ENCODE results near the gene NPIPA5. TPM values are rescaled to one million over a fixed set of nuclear protein-coding genes. Genes with fewer than 3 reads are reported as not detected.
"Not testable (repeated sequence)": the region's sequence is repeated elsewhere in the genome, so short reads cannot be mapped to it uniquely, and the experiment has no call there.

The NPIPA5 gene
- total RNA-seq, 1 donor from 2014 or later, result 15.6 TPM

DNA sequence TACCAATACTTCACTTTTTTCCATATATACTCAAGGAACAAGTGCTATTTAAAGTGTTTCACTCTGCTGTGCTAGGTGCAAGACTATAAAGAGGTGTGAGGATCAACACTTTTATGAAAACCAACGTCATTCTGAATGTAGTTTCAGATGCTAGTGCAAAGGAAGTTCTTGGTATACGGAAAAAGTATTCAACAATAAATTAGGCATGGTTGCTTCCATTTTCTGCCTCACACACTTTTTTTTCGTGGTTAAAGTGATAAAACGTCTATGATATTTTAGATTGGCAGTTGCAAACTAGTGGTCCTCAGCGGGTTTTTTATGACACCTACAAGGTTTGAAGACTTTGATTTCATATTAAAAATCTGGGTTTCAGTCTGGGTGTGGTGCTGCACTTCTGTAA is 11.8 kb upstream of the NPIPA5 start:
- DNase-seq (ENCODE audit: low spot score), result not testable (repeated sequence)

DNA sequence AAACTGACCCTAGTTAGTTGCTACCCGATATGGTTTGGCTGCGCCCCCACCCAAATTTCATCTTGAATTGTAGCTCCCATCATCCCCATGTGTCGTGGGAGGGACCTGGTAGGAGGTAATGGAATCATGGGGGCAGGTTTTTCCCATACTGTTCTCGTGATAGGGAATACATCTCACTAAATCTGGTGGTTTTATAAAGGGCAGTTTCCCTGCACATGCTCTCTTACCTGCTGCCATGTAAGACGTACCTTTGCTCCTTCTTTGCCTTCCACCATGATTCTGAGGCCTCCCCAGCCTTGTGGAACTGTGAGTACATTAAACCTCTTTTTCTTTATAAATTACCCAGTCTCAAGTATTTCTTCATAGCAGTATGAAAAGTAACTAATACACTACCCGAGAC is 10.0 kb upstream of the NPIPA5 start:
- DNase-seq (ENCODE audit: low spot score), result not testable (repeated sequence)

DNA sequence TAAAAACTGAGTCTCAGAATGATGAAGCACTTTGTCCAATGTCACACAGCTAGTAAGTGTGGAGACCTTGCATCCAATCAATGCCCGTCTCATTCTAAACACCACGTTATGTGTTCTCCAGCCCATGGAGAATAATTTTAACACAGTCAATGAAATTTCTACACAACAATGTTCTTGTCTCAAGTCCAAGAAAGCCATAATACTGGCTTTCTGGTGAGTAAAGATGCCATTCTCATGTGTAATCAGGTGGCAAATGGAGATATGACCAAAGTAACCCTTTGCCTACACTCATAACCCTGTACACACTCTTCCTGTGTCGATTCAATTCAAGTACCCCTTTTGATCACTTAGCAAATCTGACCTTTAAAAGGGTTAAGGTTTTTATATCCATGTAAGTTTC is 4.7 kb upstream of the NPIPA5 start:
- not testable (repeated sequence) for DNase-seq (ENCODE audit: low spot score)

- DNase-seq (ENCODE audit: low spot score), result not testable (repeated sequence)
Measured at GRCh38 chr16:15357495-15357894, 20.6 kb downstream of the NPIPA5 start.

- DNase-seq (ENCODE audit: low spot score), result not testable (repeated sequence)
Measured at GRCh38 chr16:15354846-15355245, 23.2 kb downstream of the NPIPA5 start.

DNA sequence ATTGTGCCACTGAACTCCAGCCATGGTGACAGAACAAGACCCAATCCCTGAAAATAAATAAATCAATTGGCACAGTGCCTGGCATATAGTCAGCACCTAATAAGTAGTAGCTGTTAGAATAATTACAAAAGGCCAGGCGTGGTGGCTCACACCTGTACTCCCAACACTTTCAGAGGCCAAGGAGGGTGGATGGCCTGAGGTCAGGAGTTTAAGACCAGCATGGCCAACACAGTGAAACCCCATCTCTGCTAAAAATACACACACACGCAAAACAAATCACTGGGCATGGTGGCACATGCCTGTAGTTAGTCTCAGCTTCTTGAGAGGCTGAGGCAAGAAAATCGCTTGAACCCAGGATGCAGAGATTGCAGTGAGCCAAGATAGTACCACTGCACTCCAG is 25.2 kb downstream of the NPIPA5 start:
- not testable (repeated sequence) for DNase-seq (ENCODE audit: low spot score)

DNA sequence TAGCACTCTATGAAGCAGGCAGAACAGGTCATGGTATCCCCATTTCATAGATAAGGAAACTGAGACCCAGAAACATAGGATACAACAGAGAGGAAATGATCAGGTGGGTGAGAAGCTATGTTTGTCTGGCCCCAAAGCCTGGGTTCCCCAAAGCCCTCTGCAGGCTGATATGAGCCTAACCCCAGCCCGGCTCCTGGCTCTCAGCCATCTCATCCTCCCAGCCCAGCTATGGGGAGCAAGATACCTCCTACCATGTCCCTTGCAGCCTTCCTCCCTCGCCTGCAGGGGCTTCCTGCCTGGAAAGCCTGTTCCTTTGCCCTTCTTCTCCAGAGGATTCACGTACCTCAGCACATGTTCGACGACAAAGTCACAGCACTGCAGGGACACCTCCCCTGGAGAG is 26.3 kb downstream of the NPIPA5 start:
- not testable (repeated sequence) for DNase-seq (ENCODE audit: low spot score)

GRCh38 chr16:15351251-15351650 is 26.8 kb downstream of the NPIPA5 start:
- DNase-seq (ENCODE audit: low spot score), result not testable (repeated sequence)

DNA sequence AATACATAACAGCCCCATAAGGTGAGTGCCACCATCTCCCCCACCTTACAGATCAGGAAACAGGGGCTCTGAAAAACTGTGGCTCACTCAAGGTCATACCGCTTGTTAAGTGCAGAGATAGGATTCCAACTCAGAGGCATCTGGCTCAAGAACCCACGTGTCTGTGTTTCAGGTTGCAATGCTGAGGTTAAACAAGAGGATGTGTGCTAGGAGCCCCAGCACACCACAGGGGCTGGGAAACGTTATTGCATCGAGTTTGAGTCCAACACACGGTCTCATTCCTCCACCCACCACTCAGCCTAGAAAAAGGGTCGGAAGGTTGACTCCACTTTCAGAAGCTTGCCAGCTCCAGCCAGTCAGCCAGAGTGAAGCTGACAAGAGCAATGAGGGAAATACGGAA is 29.4 kb downstream of the NPIPA5 start:
- DNase-seq (ENCODE audit: low spot score), result not testable (repeated sequence)

DNA sequence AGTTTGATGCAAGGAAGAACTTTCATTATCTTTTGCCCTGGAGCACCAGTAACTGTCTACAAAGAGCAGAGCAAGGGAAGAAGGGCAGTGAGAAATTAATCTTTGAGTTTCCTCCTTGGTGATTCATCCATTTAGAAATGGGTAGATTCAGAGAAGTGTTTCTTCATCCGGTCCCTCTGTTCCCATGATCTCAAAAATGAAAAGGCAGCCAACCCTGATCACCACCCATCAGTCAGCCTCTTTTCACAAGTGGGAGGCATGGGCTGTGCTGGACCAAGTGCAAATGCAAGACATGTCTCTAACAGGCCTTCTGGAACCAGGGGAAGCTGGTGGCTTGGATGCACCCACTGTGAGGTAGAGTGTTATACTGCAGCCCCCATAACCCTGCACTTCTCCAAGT is 35.8 kb downstream of the NPIPA5 start:
- not testable (repeated sequence) for DNase-seq (ENCODE audit: low spot score)

DNA sequence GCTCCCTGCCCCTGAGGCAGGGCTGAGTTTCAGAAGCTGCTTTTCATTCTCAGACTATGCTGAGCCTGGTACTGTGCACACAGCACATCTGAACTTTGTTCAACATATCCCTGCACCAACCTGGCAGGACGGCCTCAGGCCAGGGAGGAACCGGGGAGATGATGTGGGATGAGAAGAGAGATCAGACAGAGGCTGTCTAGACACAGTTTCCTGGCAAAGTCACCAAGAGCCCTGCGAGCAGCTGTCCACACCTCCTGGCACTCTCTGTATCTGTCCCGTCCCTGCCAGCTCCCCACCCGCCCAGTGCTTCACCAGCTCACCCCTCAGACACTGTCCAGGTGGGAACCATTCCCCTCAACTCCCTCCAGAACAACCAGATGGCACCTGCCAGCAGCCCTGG is 39.1 kb downstream of the NPIPA5 start:
- DNase-seq (ENCODE audit: low spot score), result not testable (repeated sequence)

DNA sequence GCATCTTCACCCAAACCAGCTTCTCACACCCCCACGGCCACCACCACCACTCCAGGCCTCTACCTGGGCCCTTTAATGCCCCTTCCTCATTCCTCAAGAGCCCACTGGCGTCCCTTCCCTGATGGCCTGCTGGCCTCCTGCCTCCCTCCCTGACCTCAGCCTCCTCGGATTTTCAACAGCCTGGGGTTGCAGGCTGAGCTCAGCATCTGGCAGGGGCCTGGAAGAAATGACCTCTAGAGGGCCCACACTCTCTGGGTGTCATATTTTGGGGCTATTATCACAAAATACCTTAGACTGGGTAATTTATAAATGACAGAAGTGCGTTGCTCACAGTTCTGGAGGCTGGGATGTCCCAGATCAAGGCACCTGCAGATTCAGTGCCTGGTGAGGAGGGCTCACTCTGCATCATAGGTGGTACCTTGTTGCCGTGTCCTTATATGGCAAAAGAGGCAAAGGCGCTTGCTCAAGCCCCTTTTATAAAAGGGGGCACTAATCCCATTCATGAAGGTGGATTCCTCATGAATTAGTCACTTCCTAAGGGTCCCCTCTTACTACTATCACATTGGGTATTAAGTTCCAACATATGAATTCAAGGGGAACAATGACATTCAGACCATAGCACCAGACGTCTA is 40.0 kb downstream of the NPIPA5 start:
- not testable (repeated sequence) for DNase-seq (ENCODE audit: low spot score)

DNA sequence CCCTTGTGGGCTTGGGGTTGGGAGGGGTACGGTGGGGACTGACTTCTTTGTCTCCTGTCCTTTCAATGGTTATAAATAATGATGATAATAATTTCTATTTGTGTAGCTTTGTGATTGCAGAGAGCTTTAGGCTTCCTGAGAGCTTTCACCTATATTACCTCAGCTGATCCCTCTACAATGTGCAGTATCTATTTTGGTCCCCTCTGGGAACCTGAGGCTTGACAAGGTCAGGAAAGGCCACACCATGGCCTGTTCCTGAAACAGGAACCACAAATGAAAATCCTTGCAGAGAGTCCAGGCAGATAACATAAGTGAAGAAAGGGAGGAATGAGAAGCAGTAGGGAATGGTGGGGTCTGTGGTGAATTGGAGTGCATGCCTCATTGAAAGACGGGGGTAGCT is 42.5 kb downstream of the NPIPA5 start:
- not testable (repeated sequence) for DNase-seq (ENCODE audit: low spot score)

GRCh38 chr16:15333969-15334368 is 44.1 kb downstream of the NPIPA5 start:
- DNase-seq (ENCODE audit: low spot score), result not testable (repeated sequence)

DNA sequence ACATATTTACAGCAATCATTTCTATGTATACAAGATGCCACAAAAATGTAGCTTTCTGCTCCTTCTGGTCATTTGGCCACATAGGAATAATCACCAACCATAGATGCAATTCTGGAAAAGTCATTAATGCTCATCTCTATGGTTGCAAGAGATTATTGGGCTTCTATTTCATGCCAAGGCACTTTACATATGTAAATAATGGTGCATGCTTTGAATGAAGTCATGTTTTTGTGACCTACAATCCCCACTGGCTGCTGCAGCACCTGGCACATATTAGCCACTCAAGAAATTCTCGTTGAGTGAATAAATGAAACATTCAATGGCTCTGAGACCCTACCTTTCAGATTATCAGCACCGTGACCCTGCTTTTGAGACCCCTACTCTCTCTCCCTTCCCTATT is 47.1 kb downstream of the NPIPA5 start:
- not testable (repeated sequence) for DNase-seq (ENCODE audit: low spot score)

DNA sequence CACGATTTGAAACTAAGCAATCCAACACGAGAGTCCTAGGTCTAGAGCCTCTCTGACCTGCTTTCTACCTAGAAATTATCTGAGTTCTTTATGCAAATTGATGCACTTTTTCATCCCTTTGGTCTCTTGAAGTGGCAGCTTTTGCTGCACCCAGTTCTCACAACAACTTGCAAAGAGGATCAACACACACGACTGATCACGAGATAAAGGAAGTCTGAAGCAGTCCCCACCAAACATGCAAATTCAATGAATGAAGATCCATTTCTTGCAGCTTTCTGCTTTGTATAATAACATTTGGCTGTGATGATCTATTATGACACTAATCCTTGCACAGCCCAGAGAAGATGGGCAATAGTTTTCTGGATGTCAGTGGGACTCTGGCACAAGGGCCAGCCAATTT is 53.1 kb downstream of the NPIPA5 start:
- not testable (repeated sequence) for DNase-seq (ENCODE audit: low spot score)

GRCh38 chr16:15323373-15323772 is 54.7 kb downstream of the NPIPA5 start:
- DNase-seq (ENCODE audit: low spot score), result not testable (repeated sequence)

- not testable (repeated sequence) for DNase-seq (ENCODE audit: low spot score)
Measured at GRCh38 chr16:15321221-15321620, 56.9 kb downstream of the NPIPA5 start.

DNA sequence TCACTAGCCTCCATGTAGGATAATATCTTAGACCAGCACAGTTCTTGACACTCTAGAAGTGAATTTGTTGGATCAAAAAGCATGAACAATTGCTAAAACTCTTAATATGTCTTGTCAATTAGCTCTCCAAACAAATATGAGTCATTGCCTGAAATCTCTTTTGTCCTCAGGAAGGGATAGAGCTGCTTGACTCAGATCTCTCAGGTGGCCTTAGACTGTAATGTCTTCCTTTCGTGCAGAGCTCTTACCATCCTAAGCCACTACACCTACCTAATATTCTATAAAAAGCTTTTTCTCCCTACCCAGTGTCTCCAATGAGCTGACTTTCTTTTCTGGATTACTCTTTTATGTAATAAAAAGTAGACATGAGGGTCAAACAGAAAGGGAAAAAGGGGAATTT is 63.5 kb downstream of the NPIPA5 start:
- DNase-seq (ENCODE audit: low spot score), result not testable (repeated sequence)

Other genes with a start within 250 kb of the NPIPA5 start
- gene MPV17L, start 17.5 kb upstream of the NPIPA5 start, total RNA-seq, result 17.1 TPM
- gene BMERB1, start 56.3 kb upstream of the NPIPA5 start, total RNA-seq, result 44.9 TPM

Measured in ureter (tissue), 1 donor.